Stomach (tissue), 19 donors: ENCODE results near the gene SUV39H2. TPM values are rescaled to one million over a fixed set of nuclear protein-coding genes. Genes with fewer than 3 reads are reported as not detected.
A peak's percentile ranks its signal among the peaks of the same experiment; 100 is the strongest.

Source experiments
- DNase-seq, 2 donors: peaks; one replicate each; pipeline versions ENCODE4 v3.0.0 to v3.0.0-alpha.2; 2013 to 2019
- H3K27ac ChIP-seq, 5 donors: fragments of 200-600 bp in 4 of 5; sonication (generic) in 4 of 5; one replicate each; pipeline ENCODE4 v1.5.1; 2013 to 2019; ENCODE audit warnings: mild to moderate bottlenecking in 1 of 5, moderate library complexity in 1 of 5
- H3K27me3 ChIP-seq, 3 donors: fragments of 200-600 bp; sonication (generic); one replicate each; pipeline ENCODE4 v1.5.1; 2017 to 2019; ENCODE audit warnings: mixed run types in 1 of 3
- H3K36me3 ChIP-seq, 4 donors: fragments of 200-600 bp; sonication (generic); 1 replicate in 3 of 4; 2 replicates in 1 of 4; pipeline ENCODE4 v1.5.1; 2016 to 2019
- H3K4me1 ChIP-seq, 4 donors: fragments of 200-600 bp; sonication (generic); one replicate each; pipeline ENCODE4 v1.5.1; 2016 to 2019
- H3K4me3 ChIP-seq, 4 donors: fragments of 200-600 bp; sonication (generic) in 3 of 4; one replicate each; pipeline ENCODE4 v1.5.1; 2016 to 2019; ENCODE audit warnings: mild to moderate bottlenecking in 1 of 4
- H3K9me3 ChIP-seq, 4 donors: fragments of 200-600 bp; sonication (generic); one replicate each; pipeline ENCODE4 v1.5.1; 2016 to 2019
- CTCF ChIP-seq, 7 experiments: fragments of 450-650 bp in 4 of 7; fragments of 200-600 bp in 3 of 7; sonication (generic) in 3 of 7; IDR thresholded peaks; one replicate each; pipeline ENCODE4 v1.5.1; 2016 to 2019; ENCODE audit warnings: antibody characterized with exemption in 7 of 7, control low read depth in 2 of 7, mild to moderate bottlenecking in 1 of 7
- EP300 ChIP-seq: sonication (generic); formaldehyde crosslinking; IDR thresholded peaks from one replicate; pipeline ENCODE4 v1.6.1; 2017; ENCODE audit warnings: antibody characterized with exemption
- POLR2A ChIP-seq, 4 donors: fragments of 450-650 bp; IDR thresholded peaks; one replicate each; pipeline ENCODE4 v1.6.1; 2016; ENCODE audit warnings: antibody characterized with exemption in 4 of 4, control low read depth in 2 of 4, mild to moderate bottlenecking in 1 of 4, moderate library complexity in 1 of 4
- POLR2AphosphoS5 ChIP-seq, 3 donors: sonication (generic); formaldehyde crosslinking; IDR thresholded peaks; one replicate each; pipeline ENCODE4 v1.6.1; 2016; ENCODE audit warnings: antibody characterized with exemption in 3 of 3
- WGBS, 5 donors: extraction: QIAGEN DNeasy Blood & Tissue Kit in 3 of 5; methylation state at CpG; one replicate each; pipeline versions ENCODE4 v1.1.5 to v1.1.7; 2013 to 2018; 5-methylcytosine and 5-hydroxymethylcytosine counted together
- intact Hi-C: fragments of 100-400 bp; cut with DNase I; formaldehyde crosslinking; loops from one replicate; pipeline ENCODE4 v1.15.1; 2023; ENCODE audit warnings: low total_unique reads
- long read RNA-seq, 10 donors: transcript quantifications; one replicate each; lab custom pipeline, GENCODE V29; 2026
- polyA plus RNA-seq, 3 donors: library from polyadenylated mRNA; stranded (reverse); fragments of 200-250 nt; gene quantifications; one replicate each; pipeline ENCODE4 v1.2.3, GENCODE V29; 2013
- total RNA-seq, 5 donors: library from RNA; depleted of rRNA; stranded (reverse); fragments of >200 nt; gene quantifications; one replicate each; pipeline versions ENCODE4 v1.1.0 to v1.2.3, GENCODE V29; 2014 to 2016
- donor health status: healthy with polysubstance abuse.
- donor health status: Bipolar disorder and iron deficiency.
- donor health status: healthy.

Gene SUV39H2
- total RNA-seq = 10 to 100 TPM in 3 of 5 donors, 1 to 10 TPM in 1, under 1 TPM in 1; 0.58 to 68.3 (median 12.1) TPM
- 1 to 10 TPM; 1.9 to 5.4 (median 3.2) TPM for polyA plus RNA-seq
- long read RNA-seq, donor 1, partial matches to known transcripts = 0 of 1 reads
- long read RNA-seq, donor 1, other reads (novel, unspliced or antisense) = 0 of 1 reads
- long read RNA-seq, donor 2, partial matches to known transcripts = 0 of 1 reads
- long read RNA-seq, donor 2, other reads (novel, unspliced or antisense) = 0 of 1 reads
- long read RNA-seq, donor 3 = 0 reads
- long read RNA-seq, donor 4, partial matches to known transcripts = 0 of 1 reads
- long read RNA-seq, donor 4, other reads (novel, unspliced or antisense) = 0 of 1 reads
- long read RNA-seq, donor 5, partial matches to known transcripts = 0 of 4 reads
- long read RNA-seq, donor 5, other reads (novel, unspliced or antisense) = 0 of 4 reads
- long read RNA-seq, donor 6, partial matches to known transcripts = 6 of 10 reads
- long read RNA-seq, donor 6, other reads (novel, unspliced or antisense) = 0 of 10 reads
- long read RNA-seq, donor 7, partial matches to known transcripts = 0 of 4 reads
- long read RNA-seq, donor 7, other reads (novel, unspliced or antisense) = 0 of 4 reads
- long read RNA-seq, donor 8, partial matches to known transcripts = 0 of 3 reads
- long read RNA-seq, donor 8, other reads (novel, unspliced or antisense) = 0 of 3 reads
- long read RNA-seq, donor 9 = 0 reads
- long read RNA-seq, donor 10 = 0 reads

DNA sequence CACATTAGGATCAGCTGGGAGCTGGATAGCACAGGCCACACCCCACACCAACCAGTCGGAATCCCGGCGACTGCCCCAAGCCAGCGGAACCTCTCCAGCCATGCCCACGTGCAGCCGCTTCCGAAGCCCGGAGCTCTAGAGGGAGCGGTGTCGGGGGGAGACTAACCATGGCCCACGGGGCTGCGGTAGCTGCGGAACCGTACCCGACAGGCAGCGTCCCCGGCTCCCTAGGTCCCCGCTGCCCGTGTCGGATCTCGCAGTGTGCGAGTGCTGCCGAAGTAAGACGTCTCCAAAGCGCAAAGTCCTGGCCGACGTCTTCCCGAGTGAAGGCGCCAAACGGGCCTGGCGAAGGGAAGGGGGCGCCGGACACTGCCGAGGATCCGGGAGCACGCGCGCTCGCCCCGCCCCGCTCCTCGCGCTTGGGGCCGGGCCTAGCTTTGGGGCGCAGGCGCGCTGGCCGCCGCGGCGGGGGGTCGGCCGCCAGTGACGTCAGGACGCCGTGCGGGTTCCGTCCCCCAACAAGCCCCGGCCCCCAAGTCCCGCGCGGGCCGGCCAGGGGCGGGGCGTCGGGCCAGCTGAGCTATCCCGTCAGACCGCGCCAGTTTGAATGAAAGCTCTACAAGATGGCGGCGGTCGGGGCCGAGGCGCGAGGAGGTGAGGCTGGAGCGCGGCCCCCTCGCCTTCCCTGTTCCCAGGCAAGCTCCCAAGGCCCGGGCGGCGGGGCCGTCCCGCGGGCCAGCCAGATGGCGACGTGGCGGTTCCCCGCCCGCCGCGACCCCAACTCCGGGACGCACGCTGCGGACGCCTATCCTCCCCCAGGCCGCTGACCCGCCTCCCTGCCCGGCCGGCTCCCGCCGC is at the start of gene SUV39H2:
TSS of gene SUV39H2 (plus strand) at position 601 of the 858 bp plus-strand sequence. CDS start at position 624, 23 bp downstream.
- peak; percentile 29 to 89 (median 88) for TF ChIP-seq POLR2AphosphoS5 (IDR thresholded peaks at IDR 0.05)
- no peak for TF ChIP-seq EP300
- no peak for TF ChIP-seq POLR2A (IDR thresholded peaks at IDR 0.05)
- no peak for TF ChIP-seq CTCF (IDR thresholded peaks at IDR 0.05)
- Histone ChIP-seq H3K9me3 (no peaks in the 10 kb centered on the region), H3K27ac (peak within 1 kb of the TSS; percentile 92 to 96 (median 95)), H3K4me1 (peaks cover 4 to 31% (median 25%) of the 10 kb centered on the region in 4 donors), H3K27me3 (no peaks in the 10 kb centered on the region), H3K36me3 (no peaks in the 10 kb centered on the region), H3K4me3 (peak within 1 kb of the TSS; percentile 69 to 98 (median 94))
- intact Hi-C loops = no loop called here
- 0 to 1% (median 0%) methylated on average over 7 to 102 of the region's 102 CpGs for WGBS, 5 donors
- DNase-seq = peak; percentile 97 to 99

DNA sequence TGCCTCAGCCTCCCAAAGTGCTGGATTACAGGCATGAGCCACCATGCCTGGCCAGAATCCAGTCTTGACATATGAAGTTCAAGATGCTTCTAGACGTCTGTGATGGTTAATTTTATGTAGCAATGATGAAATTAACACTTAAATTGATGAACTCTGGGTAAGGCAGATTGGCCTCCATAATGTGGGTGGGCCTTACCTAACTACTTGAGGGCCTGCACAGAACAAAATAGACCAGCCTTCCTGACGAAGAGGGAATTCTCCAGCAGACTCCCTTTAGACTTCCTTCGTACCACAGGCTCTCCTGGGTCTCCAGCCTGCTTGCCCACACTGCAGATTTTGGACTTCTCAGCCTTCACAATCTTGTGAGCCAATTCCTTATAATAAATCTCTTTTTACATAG is 45.6 kb upstream of the SUV39H2 start:
- peaks cover 7 to 17% (median 11%) of the 10 kb centered on the region in 4 donors for H3K4me1 ChIP-seq
- TF ChIP-seq EP300 (no peak), POLR2AphosphoS5 (IDR thresholded peaks at IDR 0.05) (no peak), CTCF (IDR thresholded peaks at IDR 0.05) (no peak), POLR2A (IDR thresholded peaks at IDR 0.05) (no peak)
- DNase-seq = no peak
- no peak overlapping the region for H3K27ac ChIP-seq
- no peaks in the 10 kb centered on the region for H3K9me3 ChIP-seq
- intact Hi-C loops = loop anchor here (10.0 kb wide), 1 partner anchor 238 kb away; no protein-coding TSS in a partner anchor
- H3K4me3 ChIP-seq = no peak overlapping the region
- H3K27me3 ChIP-seq = no peaks in the 10 kb centered on the region
- no peaks in the 10 kb centered on the region for H3K36me3 ChIP-seq
- WGBS, 5 donors = 78 to 86% (median 85%) methylated on average over 3 of the region's 3 CpGs

DNA sequence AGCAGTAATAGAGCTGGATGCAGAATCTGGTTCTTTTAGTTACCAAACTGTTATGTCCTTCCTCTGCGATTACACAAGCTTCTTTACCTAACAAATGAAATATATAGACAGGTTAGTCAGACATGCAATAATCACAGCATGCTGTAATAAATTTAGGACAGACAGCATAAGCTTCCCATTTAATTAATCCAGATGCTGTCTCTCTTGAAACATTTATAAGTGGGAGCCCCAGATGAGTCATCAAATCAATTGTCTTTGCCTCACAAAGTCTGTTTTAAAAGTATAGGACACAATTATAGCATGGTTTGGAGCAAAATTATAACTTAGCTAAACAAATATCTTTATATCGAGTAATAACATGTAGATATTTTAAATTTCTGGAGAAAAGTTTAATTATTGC is 42.5 kb upstream of the SUV39H2 start:
- Histone ChIP-seq H3K27ac (peak overlapping the region in 3 of 5 donors; percentile 97 to 98 (median 98)), H3K4me3 (no peak overlapping the region), H3K9me3 (no peaks in the 10 kb centered on the region), H3K36me3 (peaks cover under 1 to 10% (median 7%) of the 10 kb centered on the region in 4 donors), H3K27me3 (no peaks in the 10 kb centered on the region), H3K4me1 (peaks cover 7 to 30% (median 23%) of the 10 kb centered on the region in 4 donors)
- intact Hi-C loops = loop anchor here (10.0 kb wide), 1 partner anchor 241 kb away; no protein-coding TSS in a partner anchor
- no peak for DNase-seq
- TF ChIP-seq CTCF (IDR thresholded peaks at IDR 0.05) = no peak
- TF ChIP-seq EP300 = no peak
- no peak for TF ChIP-seq POLR2AphosphoS5 (IDR thresholded peaks at IDR 0.05)
- no peak for TF ChIP-seq POLR2A (IDR thresholded peaks at IDR 0.05)
- 95 to 99% (median 98%) methylated on average over 2 of the region's 2 CpGs for WGBS, 5 donors
